Fibroblast of villous mesenchyme (primary cell): Measurements from ENCODE around the gene RMI2. TPM values are rescaled to one million over a fixed set of nuclear protein-coding genes. Genes with fewer than 3 reads are reported as not detected.
A peak's percentile ranks its signal among the peaks of the same experiment; 100 is the strongest.

Experiments
- DNase-seq: peaks from one replicate; pipeline ENCODE4 v3.0.0-alpha.2; 2010; ENCODE audit warnings: low read depth
- H3K4me3 ChIP-seq: 2 replicates; pipeline ENCODE4 v1.5.1; 2011; ENCODE audit warnings: low read depth, mild to moderate bottlenecking, low read length
- total RNA-seq: library from RNA; depleted of rRNA; stranded (reverse); fragments of >200 nt; gene quantifications from 2 replicates; pipeline ENCODE4 v1.2.3, GENCODE V29; 2012
- TF ChIP-seq, protein P1 (sequence below): IDR thresholded peaks from 2 replicates; pipeline ENCODE4 v1.5.1; 2012; ENCODE audit warnings: low read depth, mild to moderate bottlenecking, low read length; ENCODE audit not compliant: insufficient read depth

RMI2 gene
- total RNA-seq, 1 donor, result 5.6 TPM

GRCh38 chr16:11330526-11331237, 14.6 kb upstream of the RMI2 start:
- DNase-seq, result no peak
- H3K4me3 ChIP-seq, result no peak overlapping the region
- TF ChIP-seq, protein P1, sequence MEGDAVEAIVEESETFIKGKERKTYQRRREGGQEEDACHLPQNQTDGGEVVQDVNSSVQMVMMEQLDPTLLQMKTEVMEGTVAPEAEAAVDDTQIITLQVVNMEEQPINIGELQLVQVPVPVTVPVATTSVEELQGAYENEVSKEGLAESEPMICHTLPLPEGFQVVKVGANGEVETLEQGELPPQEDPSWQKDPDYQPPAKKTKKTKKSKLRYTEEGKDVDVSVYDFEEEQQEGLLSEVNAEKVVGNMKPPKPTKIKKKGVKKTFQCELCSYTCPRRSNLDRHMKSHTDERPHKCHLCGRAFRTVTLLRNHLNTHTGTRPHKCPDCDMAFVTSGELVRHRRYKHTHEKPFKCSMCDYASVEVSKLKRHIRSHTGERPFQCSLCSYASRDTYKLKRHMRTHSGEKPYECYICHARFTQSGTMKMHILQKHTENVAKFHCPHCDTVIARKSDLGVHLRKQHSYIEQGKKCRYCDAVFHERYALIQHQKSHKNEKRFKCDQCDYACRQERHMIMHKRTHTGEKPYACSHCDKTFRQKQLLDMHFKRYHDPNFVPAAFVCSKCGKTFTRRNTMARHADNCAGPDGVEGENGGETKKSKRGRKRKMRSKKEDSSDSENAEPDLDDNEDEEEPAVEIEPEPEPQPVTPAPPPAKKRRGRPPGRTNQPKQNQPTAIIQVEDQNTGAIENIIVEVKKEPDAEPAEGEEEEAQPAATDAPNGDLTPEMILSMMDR, result no peak

GRCh38 chr16:11331967-11332366, 13.3 kb upstream of the RMI2 start:
- no peak overlapping the region for H3K4me3 ChIP-seq
- TF ChIP-seq, protein P1, result no peak
- no peak for DNase-seq

DNA sequence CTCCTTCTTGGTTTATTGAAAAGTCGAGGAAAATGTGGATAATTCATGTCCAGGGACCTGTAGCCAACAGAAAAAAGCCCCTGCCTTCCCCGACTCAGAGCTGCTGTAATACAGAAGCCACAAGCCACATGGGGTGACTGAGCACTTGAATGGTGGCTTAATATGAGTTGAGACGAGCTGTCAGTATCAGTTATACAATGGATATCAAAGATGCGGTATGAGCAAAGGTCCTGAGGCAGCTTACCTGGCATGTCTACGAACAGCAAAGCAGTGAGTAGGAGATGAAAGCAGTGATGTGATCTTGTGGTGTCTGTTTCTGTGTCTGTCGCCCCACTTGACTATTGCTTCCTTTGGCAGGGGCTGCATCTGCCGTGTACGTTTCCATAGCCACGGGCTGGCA, 12.2 kb upstream of the RMI2 start:
- no peak overlapping the region for H3K4me3 ChIP-seq
- TF ChIP-seq, protein P1, result no peak
- DNase-seq, result no peak

DNA sequence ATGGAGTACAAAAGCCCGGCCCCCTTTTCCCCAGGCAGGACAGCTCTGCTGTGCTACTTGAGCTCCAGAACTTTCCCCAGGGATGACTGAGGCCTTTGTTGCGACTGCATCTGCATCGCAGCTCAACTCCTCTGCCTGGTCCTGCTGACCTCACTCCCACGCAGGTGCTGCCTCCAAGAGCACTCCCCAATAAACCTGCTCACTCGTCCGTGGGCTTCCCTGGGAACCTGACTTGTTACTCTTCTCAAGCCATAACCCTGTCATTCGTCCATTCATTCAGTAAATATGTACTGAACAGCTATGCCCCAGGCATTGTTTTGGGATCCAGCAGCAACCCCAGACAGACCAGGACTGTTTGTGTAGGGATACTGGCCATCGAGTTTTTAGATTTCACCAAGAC, 11.6 kb upstream of the RMI2 start:
- TF ChIP-seq, protein P1, result no peak
- no peak overlapping the region for H3K4me3 ChIP-seq
- peak; percentile 90 for DNase-seq

DNA sequence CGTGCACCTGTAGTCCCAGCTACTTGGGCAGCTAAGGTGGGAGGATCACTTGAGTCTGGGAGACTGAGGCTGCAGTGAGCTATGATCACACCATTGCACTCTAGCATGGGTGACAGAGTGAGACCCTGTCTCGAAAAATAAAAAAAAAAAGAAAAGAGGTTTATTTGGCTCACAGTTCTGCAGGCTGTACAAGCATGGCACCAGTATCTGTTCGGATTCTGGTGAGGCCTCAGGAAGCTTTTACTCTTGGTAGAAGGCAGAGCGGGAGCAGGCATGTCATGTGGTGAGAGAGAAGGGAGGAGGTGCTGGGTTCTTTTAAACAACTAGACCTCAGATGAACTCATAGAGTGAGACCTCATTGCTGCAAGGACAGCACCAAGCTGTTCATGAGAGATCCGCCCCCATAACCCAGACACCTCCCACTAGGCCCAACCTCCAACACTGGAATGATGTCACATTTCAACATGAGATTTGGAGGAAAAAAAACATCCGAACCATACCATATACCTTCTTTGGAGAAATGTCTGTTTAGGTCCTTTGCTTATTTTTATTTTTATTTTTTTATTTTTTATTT, 10.3 kb upstream of the RMI2 start:
- H3K4me3 ChIP-seq, result no peak overlapping the region
- TF ChIP-seq, protein P1, result no peak
- DNase-seq, result no peak

GRCh38 chr16:11339075-11339474, 6.2 kb upstream of the RMI2 start:
- TF ChIP-seq, protein P1, result no peak
- no peak for DNase-seq
- H3K4me3 ChIP-seq, result no peak overlapping the region
